Measurements from ENCODE around the gene MRPL28.
"Not testable (repeated sequence)": the region's sequence is repeated elsewhere in the genome, so short reads cannot be mapped to it uniquely, and the experiment has no call there.

GRCh38 chr16:334164-334832 is 36.0 kb downstream of the MRPL28 start:
- TF ChIP-seq, protein P1, sequence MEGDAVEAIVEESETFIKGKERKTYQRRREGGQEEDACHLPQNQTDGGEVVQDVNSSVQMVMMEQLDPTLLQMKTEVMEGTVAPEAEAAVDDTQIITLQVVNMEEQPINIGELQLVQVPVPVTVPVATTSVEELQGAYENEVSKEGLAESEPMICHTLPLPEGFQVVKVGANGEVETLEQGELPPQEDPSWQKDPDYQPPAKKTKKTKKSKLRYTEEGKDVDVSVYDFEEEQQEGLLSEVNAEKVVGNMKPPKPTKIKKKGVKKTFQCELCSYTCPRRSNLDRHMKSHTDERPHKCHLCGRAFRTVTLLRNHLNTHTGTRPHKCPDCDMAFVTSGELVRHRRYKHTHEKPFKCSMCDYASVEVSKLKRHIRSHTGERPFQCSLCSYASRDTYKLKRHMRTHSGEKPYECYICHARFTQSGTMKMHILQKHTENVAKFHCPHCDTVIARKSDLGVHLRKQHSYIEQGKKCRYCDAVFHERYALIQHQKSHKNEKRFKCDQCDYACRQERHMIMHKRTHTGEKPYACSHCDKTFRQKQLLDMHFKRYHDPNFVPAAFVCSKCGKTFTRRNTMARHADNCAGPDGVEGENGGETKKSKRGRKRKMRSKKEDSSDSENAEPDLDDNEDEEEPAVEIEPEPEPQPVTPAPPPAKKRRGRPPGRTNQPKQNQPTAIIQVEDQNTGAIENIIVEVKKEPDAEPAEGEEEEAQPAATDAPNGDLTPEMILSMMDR (IDR thresholded peaks at IDR 0.05; ENCODE audit: low read depth, low read length, poor library complexity, severe bottlenecking), result not testable (repeated sequence)
- not testable (repeated sequence) for TF ChIP-seq EZH2phosphoT487 (IDR thresholded peaks at IDR 0.05; ENCODE audit: borderline replicate concordance, low read length)

Measured in DOHH2 (cell line).